Measurements from ENCODE around the gene KANK2.
"Not testable (repeated sequence)": the region's sequence is repeated elsewhere in the genome, so short reads cannot be mapped to it uniquely, and the experiment has no call there.

KANK2 gene

DNA sequence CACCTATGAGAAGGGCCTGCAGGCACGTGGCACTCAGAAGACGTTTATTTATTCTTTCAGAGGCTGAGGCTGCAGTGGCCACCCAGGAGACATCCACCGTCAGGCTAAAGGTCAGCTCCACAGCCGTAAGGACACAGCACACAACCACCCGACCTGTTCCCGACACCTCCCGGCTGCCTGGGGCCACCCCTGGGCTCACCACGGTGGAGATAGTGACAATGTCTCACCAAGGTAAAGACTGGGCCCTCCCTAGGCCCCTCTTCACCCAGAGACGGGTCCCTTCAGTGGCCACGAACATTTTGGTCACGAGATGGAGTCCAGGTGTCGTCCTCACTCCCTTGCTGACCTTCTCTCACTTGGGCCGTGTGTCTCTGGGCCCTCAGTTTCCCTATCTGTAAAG, 74.2 kb downstream of the KANK2 start:
- no peak for DNase-seq (ENCODE audit: low spot score)
- TF ChIP-seq, protein P1, sequence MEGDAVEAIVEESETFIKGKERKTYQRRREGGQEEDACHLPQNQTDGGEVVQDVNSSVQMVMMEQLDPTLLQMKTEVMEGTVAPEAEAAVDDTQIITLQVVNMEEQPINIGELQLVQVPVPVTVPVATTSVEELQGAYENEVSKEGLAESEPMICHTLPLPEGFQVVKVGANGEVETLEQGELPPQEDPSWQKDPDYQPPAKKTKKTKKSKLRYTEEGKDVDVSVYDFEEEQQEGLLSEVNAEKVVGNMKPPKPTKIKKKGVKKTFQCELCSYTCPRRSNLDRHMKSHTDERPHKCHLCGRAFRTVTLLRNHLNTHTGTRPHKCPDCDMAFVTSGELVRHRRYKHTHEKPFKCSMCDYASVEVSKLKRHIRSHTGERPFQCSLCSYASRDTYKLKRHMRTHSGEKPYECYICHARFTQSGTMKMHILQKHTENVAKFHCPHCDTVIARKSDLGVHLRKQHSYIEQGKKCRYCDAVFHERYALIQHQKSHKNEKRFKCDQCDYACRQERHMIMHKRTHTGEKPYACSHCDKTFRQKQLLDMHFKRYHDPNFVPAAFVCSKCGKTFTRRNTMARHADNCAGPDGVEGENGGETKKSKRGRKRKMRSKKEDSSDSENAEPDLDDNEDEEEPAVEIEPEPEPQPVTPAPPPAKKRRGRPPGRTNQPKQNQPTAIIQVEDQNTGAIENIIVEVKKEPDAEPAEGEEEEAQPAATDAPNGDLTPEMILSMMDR (IDR thresholded peaks at IDR 0.05; ENCODE audit: borderline replicate concordance, control extremely low read depth, extremely low read depth, insufficient read depth, missing control alignments) = no peak
- in situ Hi-C loops (cut with MboI; ENCODE audit: low sequenced_read_pairs, unreplicated experiment) = loop anchor here (10.0 kb wide), 1 partner anchor 88 kb away; no protein-coding TSS in a partner anchor

DNA sequence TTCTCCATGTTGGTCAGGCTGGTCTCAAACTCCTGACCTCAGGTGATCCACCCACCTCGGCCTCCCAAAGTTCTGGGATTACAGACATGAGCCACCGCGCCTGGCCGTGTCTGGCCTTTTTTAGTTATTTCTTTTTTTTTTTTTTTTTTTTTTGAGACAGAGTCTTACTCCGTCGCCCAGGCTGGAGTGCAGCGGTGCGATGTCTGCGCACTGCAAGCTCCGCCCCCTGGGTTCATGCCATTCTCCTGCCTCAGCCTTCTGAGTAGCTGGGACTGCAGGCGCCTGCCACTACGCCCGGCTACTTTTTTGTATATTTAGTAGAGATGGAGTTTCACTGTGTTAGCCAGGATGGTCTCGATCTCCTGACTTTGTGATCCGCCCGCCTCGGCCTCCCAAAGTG, 75.4 kb downstream of the KANK2 start:
- in situ Hi-C loops (cut with MboI; ENCODE audit: low sequenced_read_pairs, unreplicated experiment) = loop anchor here (10.0 kb wide), 1 partner anchor 87 kb away; no protein-coding TSS in a partner anchor
- DNase-seq (ENCODE audit: low spot score) = not testable (repeated sequence)

DNA sequence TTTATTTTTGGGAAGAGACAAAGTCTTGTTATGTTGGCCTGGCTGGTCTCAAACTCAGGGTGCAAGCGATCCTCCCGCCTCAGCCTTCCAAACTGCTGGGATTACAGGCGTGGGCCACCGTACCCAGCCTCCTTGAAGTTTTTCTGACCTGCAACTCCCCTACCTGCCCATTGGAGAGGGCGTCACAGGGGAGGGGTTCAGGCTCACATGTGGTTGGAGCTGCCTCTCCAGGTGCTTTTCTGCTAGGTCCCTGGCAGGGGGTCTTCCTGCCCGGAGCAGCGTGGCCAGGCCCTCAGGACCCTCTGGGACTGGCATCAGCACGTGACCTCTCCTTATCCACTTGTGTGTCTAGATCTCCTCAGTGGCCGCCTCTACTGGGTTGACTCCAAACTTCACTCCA, 80.8 kb downstream of the KANK2 start:
- no peak for DNase-seq (ENCODE audit: low spot score)
- TF ChIP-seq, protein P1 (IDR thresholded peaks at IDR 0.05; ENCODE audit: borderline replicate concordance, control extremely low read depth, extremely low read depth, insufficient read depth, missing control alignments) = no peak
- in situ Hi-C loops (cut with MboI; ENCODE audit: low sequenced_read_pairs, unreplicated experiment) = no loop called here

DNA sequence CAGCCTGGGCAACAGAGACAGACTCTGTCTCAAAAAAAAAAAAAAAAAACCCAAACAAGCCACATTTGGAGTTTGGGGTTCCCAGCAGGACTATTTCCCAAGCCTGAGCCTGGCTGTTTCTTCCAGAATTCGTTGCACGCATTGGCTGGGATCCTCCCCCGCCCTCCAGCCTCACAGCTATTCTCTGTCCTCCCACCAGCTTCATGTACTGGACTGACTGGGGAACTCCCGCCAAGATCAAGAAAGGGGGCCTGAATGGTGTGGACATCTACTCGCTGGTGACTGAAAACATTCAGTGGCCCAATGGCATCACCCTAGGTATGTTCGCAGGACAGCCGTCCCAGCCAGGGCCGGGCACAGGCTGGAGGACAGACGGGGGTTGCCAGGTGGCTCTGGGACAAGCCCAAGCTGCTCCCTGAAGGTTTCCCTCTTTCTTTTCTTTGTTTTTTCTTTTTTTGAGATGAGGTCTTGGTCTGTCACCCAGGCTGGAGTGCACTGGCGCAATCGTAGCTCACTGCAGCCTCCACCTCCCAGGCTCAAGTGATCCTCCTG, 81.4 kb downstream of the KANK2 start:
- in situ Hi-C loops (cut with MboI; ENCODE audit: low sequenced_read_pairs, unreplicated experiment) = no loop called here
- TF ChIP-seq, protein P1 (IDR thresholded peaks at IDR 0.05; ENCODE audit: borderline replicate concordance, control extremely low read depth, extremely low read depth, insufficient read depth, missing control alignments) = no peak
- DNase-seq (ENCODE audit: low spot score) = no peak

DNA sequence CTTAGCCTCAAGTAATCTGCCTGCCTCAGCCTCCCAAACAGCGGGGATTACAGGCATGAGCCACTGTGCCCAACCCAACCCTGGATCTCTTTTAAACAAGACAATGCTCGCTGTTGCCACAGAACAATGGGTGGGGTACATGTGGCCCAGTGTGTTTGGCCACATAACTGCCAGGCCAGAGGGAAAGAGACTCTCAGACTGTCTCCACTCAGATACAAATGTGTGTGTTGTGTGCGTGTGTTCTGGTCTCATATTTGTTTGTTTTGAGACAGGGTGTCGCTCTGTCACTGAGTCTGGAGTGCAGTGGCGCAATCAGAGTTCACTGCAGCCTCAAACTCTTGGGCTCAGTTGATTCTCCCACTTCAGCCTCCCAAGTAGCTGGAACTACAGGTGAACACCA, 82.3 kb downstream of the KANK2 start:
- TF ChIP-seq, protein P1 (IDR thresholded peaks at IDR 0.05; ENCODE audit: borderline replicate concordance, control extremely low read depth, extremely low read depth, insufficient read depth, missing control alignments) = no peak
- in situ Hi-C loops (cut with MboI; ENCODE audit: low sequenced_read_pairs, unreplicated experiment) = no loop called here

More for the DNA sequence above, 82.3 kb downstream of the KANK2 start:
- DNase-seq (ENCODE audit: low spot score) = no peak
